Liver (tissue), 9 donors: ENCODE data around the gene PFN1. TPM values are rescaled to one million over a fixed set of nuclear protein-coding genes. Genes with fewer than 3 reads are reported as not detected.

Experiments
- DNase-seq: peaks from one replicate; pipeline ENCODE4 v3.0.0-alpha.2; 2017; ENCODE audit warnings: low spot score
- H3K27ac ChIP-seq, 2 donors: one replicate each; pipeline ENCODE4 v1.7.0; 2013; ENCODE audit warnings: inconsistent platforms in 2 of 2, low read length in 2 of 2, control low read depth in 1 of 2, low read depth in 1 of 2, mild to moderate bottlenecking in 1 of 2
- H3K27me3 ChIP-seq, 4 donors: one replicate each; pipeline versions ENCODE4 v1.6.1 to v1.7.0; 2013; ENCODE audit warnings: low read length in 3 of 4, inconsistent platforms in 1 of 4, mild to moderate bottlenecking in 1 of 4, moderate library complexity in 1 of 4; ENCODE audit not compliant: control insufficient read depth in 4 of 4, insufficient read depth in 4 of 4
- H3K36me3 ChIP-seq, 4 donors: one replicate each; pipeline versions ENCODE4 v1.6.1 to v1.7.0; 2013; ENCODE audit warnings: low read length in 3 of 4, mild to moderate bottlenecking in 3 of 4, low read depth in 1 of 4, moderate library complexity in 1 of 4; ENCODE audit not compliant: control insufficient read depth in 4 of 4, insufficient read depth in 3 of 4
- H3K4me1 ChIP-seq, 4 donors: one replicate each; pipeline versions ENCODE4 v1.6.1 to v1.7.0; 2013; ENCODE audit warnings: low read length in 3 of 4, mild to moderate bottlenecking in 3 of 4, moderate library complexity in 1 of 4; ENCODE audit not compliant: control insufficient read depth in 4 of 4, insufficient read depth in 4 of 4
- H3K4me3 ChIP-seq, 3 donors: one replicate each; pipeline versions ENCODE4 v1.6.1 to v1.7.0; 2013; ENCODE audit warnings: low read length in 3 of 3, control low read depth in 1 of 3, low read depth in 1 of 3, mild to moderate bottlenecking in 1 of 3
- H3K9ac ChIP-seq, 2 donors: one replicate each; pipeline ENCODE4 v1.7.0; 2013; ENCODE audit warnings: low read length in 2 of 2, mild to moderate bottlenecking in 2 of 2, moderate library complexity in 2 of 2, control low read depth in 1 of 2, low read depth in 1 of 2
- H3K9me3 ChIP-seq, 4 donors: one replicate each; pipeline versions ENCODE4 v1.6.1 to v1.7.0; 2013; ENCODE audit warnings: low read length in 3 of 4; ENCODE audit not compliant: control insufficient read depth in 4 of 4
- ATF3 ChIP-seq: IDR thresholded peaks from 2 replicates; pipeline ENCODE4 v1.6.1; 2016; ENCODE audit warnings: antibody characterized with exemption
- EGR1 ChIP-seq, 2 donors: IDR thresholded peaks; 2 replicates each; pipeline ENCODE4 v1.6.1; 2016 to 2018; ENCODE audit warnings: antibody characterized with exemption in 2 of 2, low read depth in 2 of 2
- FOXA1 ChIP-seq: IDR thresholded peaks from 2 replicates; pipeline ENCODE4 v1.6.1; 2016; ENCODE audit warnings: antibody characterized with exemption
- HNF4A ChIP-seq, 2 donors: conservative IDR thresholded peaks; 2 replicates each; pipeline ENCODE4 v1.6.1; 2016; ENCODE audit warnings: antibody characterized with exemption in 2 of 2, mild to moderate bottlenecking in 2 of 2
- HNF4G ChIP-seq: IDR thresholded peaks from 2 replicates; pipeline ENCODE4 v1.6.1; 2016; ENCODE audit warnings: antibody characterized with exemption
- JUND ChIP-seq, 2 donors: IDR thresholded peaks; 2 replicates each; pipeline ENCODE4 v1.6.1; 2016; ENCODE audit warnings: antibody characterized with exemption in 2 of 2
- NR2F2 ChIP-seq: IDR thresholded peaks from 2 replicates; pipeline ENCODE4 v1.6.1; 2016; ENCODE audit warnings: antibody characterized with exemption
- RAD21 ChIP-seq, 2 donors: IDR thresholded peaks; 2 replicates each; pipeline ENCODE4 v1.6.1; 2016; ENCODE audit warnings: antibody characterized with exemption in 2 of 2, mild to moderate bottlenecking in 2 of 2
- REST ChIP-seq: IDR thresholded peaks from 2 replicates; pipeline ENCODE4 v1.6.1; 2016; ENCODE audit warnings: antibody characterized with exemption, mild to moderate bottlenecking
- RXRA ChIP-seq, 2 donors: IDR thresholded peaks; 2 replicates each; pipeline ENCODE4 v1.6.1; 2017 to 2018; ENCODE audit warnings: antibody characterized with exemption in 2 of 2, mild to moderate bottlenecking in 1 of 2
- SP1 ChIP-seq: IDR thresholded peaks from 2 replicates; pipeline ENCODE4 v1.6.1; 2018; ENCODE audit warnings: antibody characterized with exemption, mild to moderate bottlenecking
- TAF1 ChIP-seq: conservative IDR thresholded peaks from 2 replicates; pipeline ENCODE4 v1.6.1; 2016; ENCODE audit warnings: antibody characterized with exemption, mild to moderate bottlenecking
- YY1 ChIP-seq: IDR thresholded peaks from 2 replicates; pipeline ENCODE4 v1.6.1; 2016; ENCODE audit warnings: antibody characterized with exemption, mild to moderate bottlenecking
- ZBTB33 ChIP-seq: IDR thresholded peaks from 2 replicates; pipeline ENCODE4 v1.6.1; 2016; ENCODE audit warnings: antibody characterized with exemption
- WGBS: extraction: QIAGEN DNeasy Blood & Tissue Kit; methylation state at CpG from one replicate; pipeline ENCODE4 v1.1.7; 2013; 5-methylcytosine and 5-hydroxymethylcytosine counted together
- polyA plus RNA-seq, 2 donors: library from polyadenylated mRNA; stranded (reverse) in 1 of 2; unstranded in 1 of 2; fragments of 200-250 nt in 1 of 2; fragments of >200 nt in 1 of 2; fragmentation: Nextera tagmentation in 1 of 2; extraction: Ambion mirVana in 1 of 2; gene quantifications; one replicate each; pipeline versions ENCODE4 v1.2.1 to v1.2.3, GENCODE V29; 2013 to 2015
- total RNA-seq, 2 donors: library from RNA; depleted of rRNA; stranded (reverse); fragments of >200 nt; gene quantifications; one replicate each; pipeline ENCODE4 v1.2.3, GENCODE V29; 2014
- TF ChIP-seq, protein P1 (sequence below): fragments of 150-350 bp; IDR thresholded peaks from 2 replicates; pipeline ENCODE4 v1.5.1; 2017; ENCODE audit warnings: improper control_type of control experiment, low read depth, low read length; ENCODE audit not compliant: missing input control
- TF ChIP-seq, protein P2 (sequence below): IDR thresholded peaks from 2 replicates; pipeline ENCODE4 v1.6.1; 2016; ENCODE audit warnings: antibody characterized with exemption
- donor health status: healthy.
- donor health status: healthy.
- donor health status: healthy.
- donor health status: healthy.
- donor health status: healthy.

PFN1 gene
- total and polyA plus RNA-seq, 4 donors, result 150 to 672 (median 580) TPM

- TF ChIP-seq, protein P1, sequence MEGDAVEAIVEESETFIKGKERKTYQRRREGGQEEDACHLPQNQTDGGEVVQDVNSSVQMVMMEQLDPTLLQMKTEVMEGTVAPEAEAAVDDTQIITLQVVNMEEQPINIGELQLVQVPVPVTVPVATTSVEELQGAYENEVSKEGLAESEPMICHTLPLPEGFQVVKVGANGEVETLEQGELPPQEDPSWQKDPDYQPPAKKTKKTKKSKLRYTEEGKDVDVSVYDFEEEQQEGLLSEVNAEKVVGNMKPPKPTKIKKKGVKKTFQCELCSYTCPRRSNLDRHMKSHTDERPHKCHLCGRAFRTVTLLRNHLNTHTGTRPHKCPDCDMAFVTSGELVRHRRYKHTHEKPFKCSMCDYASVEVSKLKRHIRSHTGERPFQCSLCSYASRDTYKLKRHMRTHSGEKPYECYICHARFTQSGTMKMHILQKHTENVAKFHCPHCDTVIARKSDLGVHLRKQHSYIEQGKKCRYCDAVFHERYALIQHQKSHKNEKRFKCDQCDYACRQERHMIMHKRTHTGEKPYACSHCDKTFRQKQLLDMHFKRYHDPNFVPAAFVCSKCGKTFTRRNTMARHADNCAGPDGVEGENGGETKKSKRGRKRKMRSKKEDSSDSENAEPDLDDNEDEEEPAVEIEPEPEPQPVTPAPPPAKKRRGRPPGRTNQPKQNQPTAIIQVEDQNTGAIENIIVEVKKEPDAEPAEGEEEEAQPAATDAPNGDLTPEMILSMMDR, result no peak
- no peak for TF ChIP-seq HNF4A (conservative IDR thresholded peaks at IDR 0.05)
- no peak for TF ChIP-seq ZBTB33
- TF ChIP-seq YY1, result no peak
- no peak for TF ChIP-seq RXRA (IDR thresholded peaks at IDR 0.05)
- no peak for TF ChIP-seq JUND (IDR thresholded peaks at IDR 0.05)
- TF ChIP-seq NR2F2, result no peak
- TF ChIP-seq RAD21 (IDR thresholded peaks at IDR 0.05), result no peak
- TF ChIP-seq REST, result no peak
- no peak for TF ChIP-seq TAF1
- TF ChIP-seq SP1, result no peak
- Histone ChIP-seq H3K4me3 (no peak overlapping the region), H3K4me1 (peaks cover 3 to 34% (median 21%) of the 10 kb centered on the region in 4 donors), H3K9ac (no peak overlapping the region), H3K36me3 (peaks cover 11 to 22% (median 18%) of the 10 kb centered on the region in 4 donors), H3K9me3 (no peaks in the 10 kb centered on the region), H3K27me3 (no peaks in the 10 kb centered on the region), H3K27ac (no peak overlapping the region)
- WGBS, result 90% methylated on average over 9 of the region's 9 CpGs
- DNase-seq, result no peak
These were observed 25.9 kb upstream of the PFN1 start for GRCh38 chr17:4974115-4974670.

DNA sequence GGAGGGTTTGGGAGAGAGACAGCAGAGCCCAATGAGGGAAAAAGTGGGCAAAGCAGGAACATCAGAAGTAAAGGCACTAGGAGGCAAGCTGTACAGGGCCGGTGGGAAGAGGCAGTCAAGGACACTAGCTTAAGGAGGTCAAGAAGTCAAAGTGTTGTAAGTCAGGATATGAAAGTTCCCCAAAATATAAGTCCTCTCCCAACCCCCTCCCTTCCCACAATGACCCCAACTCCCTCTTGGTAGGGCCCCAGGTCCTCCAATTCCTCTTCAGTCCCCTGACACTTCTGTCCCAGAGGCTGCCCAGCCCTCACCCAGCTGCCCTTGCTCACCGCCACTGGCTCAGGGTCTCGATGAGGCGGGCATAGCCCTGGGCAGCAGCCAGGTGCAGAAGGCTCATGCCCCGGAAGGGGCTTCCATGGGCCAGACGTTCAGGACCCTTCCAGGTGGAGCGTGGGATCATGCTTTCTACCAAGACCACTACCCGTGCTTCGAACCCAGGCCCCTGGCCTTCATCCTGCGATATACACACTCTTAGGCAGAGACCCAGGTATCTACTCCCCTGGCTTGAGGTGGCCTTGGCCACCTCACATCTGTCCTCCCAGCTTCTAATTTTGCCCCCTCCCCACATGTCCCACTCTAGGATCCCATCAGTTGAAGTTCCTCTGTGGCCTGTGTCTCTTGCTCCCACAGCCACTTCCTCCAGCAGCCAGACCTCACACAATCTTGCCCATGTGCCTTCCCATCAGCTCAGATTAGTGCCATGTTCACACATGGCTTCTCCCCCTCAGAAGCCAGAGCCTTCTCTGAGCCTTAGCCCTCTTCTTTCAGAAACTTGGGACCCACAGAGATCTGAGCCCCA lies 25.2 kb upstream of the PFN1 start:
- DNase-seq, result no peak
- 87% methylated on average over 10 of the region's 10 CpGs for WGBS
- Histone ChIP-seq H3K36me3 (peaks cover 11 to 20% (median 17%) of the 10 kb centered on the region in 4 donors), H3K4me3 (no peak overlapping the region), H3K27ac (no peak overlapping the region), H3K27me3 (no peaks in the 10 kb centered on the region), H3K9ac (no peak overlapping the region), H3K4me1 (peaks cover 3 to 41% (median 25%) of the 10 kb centered on the region in 4 donors), H3K9me3 (no peaks in the 10 kb centered on the region)
- TF ChIP-seq SP1 (no peak), EGR1 (IDR thresholded peaks at IDR 0.05; ENCODE audit: low read depth in 2 of 2) (no peak), ZBTB33 (no peak), FOXA1 (no peak), RAD21 (IDR thresholded peaks at IDR 0.05) (no peak), NR2F2 (no peak), ATF3 (no peak), YY1 (no peak), HNF4G (no peak), JUND (IDR thresholded peaks at IDR 0.05) (no peak), TAF1 (no peak), HNF4A (conservative IDR thresholded peaks at IDR 0.05) (no peak)
- TF ChIP-seq, protein P2, sequence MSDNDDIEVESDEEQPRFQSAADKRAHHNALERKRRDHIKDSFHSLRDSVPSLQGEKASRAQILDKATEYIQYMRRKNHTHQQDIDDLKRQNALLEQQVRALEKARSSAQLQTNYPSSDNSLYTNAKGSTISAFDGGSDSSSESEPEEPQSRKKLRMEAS, result no peak
- TF ChIP-seq, protein P1, result no peak
